Astrocyte of the spinal cord (primary cell): ENCODE results near the gene RPL27.

Source experiments
- DNase-seq: peaks from one replicate; pipeline ENCODE4 v3.0.0; 2011; ENCODE audit warnings: low read depth, low spot score
- H3K4me3 ChIP-seq: 2 replicates; pipeline ENCODE4 v1.5.1; 2011; ENCODE audit warnings: low read depth, mild to moderate bottlenecking, low read length, moderate library complexity
- CTCF ChIP-seq: IDR thresholded peaks from 2 replicates; pipeline ENCODE4 v1.5.1; 2012; ENCODE audit warnings: low read depth, mild to moderate bottlenecking, low read length, inconsistent platforms
- in situ Hi-C: cut with HindIII; loops from 2 replicates; pipeline ENCODE4 v1.10.0; 2017; ENCODE audit warnings: low sequenced_read_pairs

Gene RPL27

GRCh38 chr17:43039646-43040045 lies 41.4 kb downstream of the RPL27 start:
- in situ Hi-C loops = no loop called here

GRCh38 chr17:43040655-43041054 lies 42.4 kb downstream of the RPL27 start:
- in situ Hi-C loops = no loop called here
- no peak overlapping the region for H3K4me3 ChIP-seq
- no peak for TF ChIP-seq CTCF
- no peak for DNase-seq

More at GRCh38 chr17:43039646-43040045, 41.4 kb downstream of the RPL27 start:
- H3K4me3 ChIP-seq = no peak overlapping the region
- TF ChIP-seq CTCF = no peak
- DNase-seq = no peak

- no peak for TF ChIP-seq CTCF
- H3K4me3 ChIP-seq = no peak overlapping the region
- DNase-seq = no peak
- in situ Hi-C loops = no loop called here
Measured at GRCh38 chr17:43042025-43042628, 43.9 kb downstream of the RPL27 start.

- in situ Hi-C loops = no loop called here
- TF ChIP-seq CTCF = no peak
- no peak for DNase-seq
- H3K4me3 ChIP-seq = no peak overlapping the region
Measured at GRCh38 chr17:43043307-43043706, 45.1 kb downstream of the RPL27 start.

- no peak for DNase-seq
- in situ Hi-C loops = no loop called here
- TF ChIP-seq CTCF = no peak
- no peak overlapping the region for H3K4me3 ChIP-seq
Measured at GRCh38 chr17:43044024-43044423, 45.8 kb downstream of the RPL27 start.

GRCh38 chr17:43051969-43052368 lies 53.8 kb downstream of the RPL27 start:
- H3K4me3 ChIP-seq = no peak overlapping the region
- TF ChIP-seq CTCF = no peak
- in situ Hi-C loops = no loop called here
- DNase-seq = no peak
